HepG2 (cell line): Measurements from ENCODE around the gene INAFM1. TPM values are rescaled to one million over a fixed set of nuclear protein-coding genes. Genes with fewer than 3 reads are reported as not detected.

Experiments
- CBX1 ChIP-seq: IDR thresholded peaks from one replicate; pipeline ENCODE4 v1.6.1; 2016; ENCODE audit warnings: antibody characterized with exemption, low read depth
- CREM ChIP-seq, 2 experiments: sonication (generic) in 1 of 2; formaldehyde crosslinking in 1 of 2; IDR thresholded peaks; 2 replicates each; pipeline versions ENCODE4 v1.4.0 to v1.6.1; 2016 to 2020; ENCODE audit warnings: antibody characterized with exemption in 1 of 2, mild to moderate bottlenecking in 1 of 2, missing genetic modification reagents in 1 of 2
- FOXA1 ChIP-seq, 2 experiments: fragments of 450-650 bp in 1 of 2; sonication (generic) in 1 of 2; formaldehyde crosslinking in 1 of 2; IDR thresholded peaks; 2 replicates each; pipeline versions ENCODE4 v1.4.0 to v1.6.1; 2016 to 2020; ENCODE audit warnings: missing genetic modification reagents in 1 of 2
- HCFC1 ChIP-seq: fragments of 150-350 bp; IDR thresholded peaks from 2 replicates; pipeline ENCODE4 v1.6.1; 2014; ENCODE audit warnings: low read depth, low read length
- HNRNPLL ChIP-seq: fragments of 200-400 bp; formaldehyde crosslinking; IDR thresholded peaks from 2 replicates; pipeline ENCODE4 v1.6.1; 2017; ENCODE audit warnings: mild to moderate bottlenecking, low read depth, low read length; ENCODE audit not compliant: poor library complexity, severe bottlenecking
- JUND ChIP-seq: sonication (generic); formaldehyde crosslinking; IDR thresholded peaks from 2 replicates; pipeline ENCODE4 v1.8.0; 2022; ENCODE audit warnings: mild to moderate bottlenecking, missing genetic modification reagents
- MED1 ChIP-seq: sonication (generic); formaldehyde crosslinking; IDR thresholded peaks from 2 replicates; pipeline ENCODE4 v1.4.0; 2020; ENCODE audit warnings: missing genetic modification reagents
- MTA1 ChIP-seq: sonication (generic); formaldehyde crosslinking; IDR thresholded peaks from 2 replicates; pipeline ENCODE4 v1.4.0; 2020; ENCODE audit warnings: missing genetic modification reagents, mild to moderate bottlenecking, borderline replicate concordance
- MZF1 ChIP-seq: sonication (generic); formaldehyde crosslinking; IDR thresholded peaks from 2 replicates; pipeline ENCODE4 v1.8.1; 2023; ENCODE audit warnings: mild to moderate bottlenecking, missing genetic modification reagents, borderline replicate concordance
- PAWR ChIP-seq: sonication (generic); formaldehyde crosslinking; IDR thresholded peaks from 2 replicates; pipeline ENCODE4 v1.4.0; 2020; ENCODE audit warnings: missing genetic modification reagents, mild to moderate bottlenecking, borderline replicate concordance
- REL ChIP-seq: sonication (generic); formaldehyde crosslinking; conservative IDR thresholded peaks from 2 replicates; pipeline ENCODE4 v1.8.0; 2022; ENCODE audit warnings: mild to moderate bottlenecking, missing genetic modification reagents, moderate library complexity
- SMAD3 ChIP-seq: sonication (generic); formaldehyde crosslinking; IDR thresholded peaks from 2 replicates; pipeline ENCODE4 v1.4.0; 2020; ENCODE audit warnings: missing genetic modification reagents
- TCF12 ChIP-seq, 2 experiments: fragments of 450-650 bp in 1 of 2; sonication (generic) in 1 of 2; formaldehyde crosslinking in 1 of 2; IDR thresholded peaks; 2 replicates each; pipeline versions ENCODE4 v1.6.1 to v1.8.0; 2017 to 2022; ENCODE audit warnings: antibody characterized with exemption in 1 of 2, mild to moderate bottlenecking in 1 of 2, missing genetic modification reagents in 1 of 2, moderate library complexity in 1 of 2
- ZBTB21 ChIP-seq: sonication (generic); formaldehyde crosslinking; IDR thresholded peaks from 2 replicates; pipeline ENCODE4 v1.4.0; 2020; ENCODE audit warnings: missing genetic modification reagents
- ZKSCAN1 ChIP-seq: fragments of 150-350 bp; IDR thresholded peaks from 2 replicates; pipeline ENCODE4 v1.6.1; 2014; ENCODE audit warnings: low read length
- ZNF546 ChIP-seq: sonication (generic); formaldehyde crosslinking; conservative IDR thresholded peaks from 2 replicates; pipeline ENCODE4 v1.8.1; 2023; ENCODE audit warnings: mild to moderate bottlenecking, missing genetic modification reagents
- ZNF577 ChIP-seq: sonication (generic); formaldehyde crosslinking; IDR thresholded peaks from 2 replicates; pipeline ENCODE4 v1.4.0; 2020; ENCODE audit warnings: mild to moderate bottlenecking, low read depth, missing genetic modification reagents, borderline replicate concordance
- ZNF747 ChIP-seq: sonication (generic); formaldehyde crosslinking; IDR thresholded peaks from 2 replicates; pipeline ENCODE4 v1.8.1; 2023; ENCODE audit warnings: missing genetic modification reagents, mild to moderate bottlenecking, borderline replicate concordance
- ZNF777 ChIP-seq: sonication (generic); formaldehyde crosslinking; IDR thresholded peaks from 2 replicates; pipeline ENCODE4 v1.4.0; 2020; ENCODE audit warnings: missing genetic modification reagents
- ZNF839 ChIP-seq: sonication (generic); formaldehyde crosslinking; IDR thresholded peaks from 2 replicates; pipeline ENCODE4 v1.4.0; 2020; ENCODE audit warnings: missing genetic modification reagents, mild to moderate bottlenecking, borderline replicate concordance
- polyA plus RNA-seq, 8 experiments: library from polyadenylated mRNA; depleted of rRNA in 3 of 8; stranded (reverse) in 7 of 8; unstranded in 1 of 8; fragments of >200 nt; fragmentation: Illumina TruSeq in 4 of 8; extraction: Trizol in 4 of 8; gene quantifications; 2 replicates each; pipeline versions ENCODE4 v1.2.1 to v1.2.3, GENCODE V29; 2011 to 2016; ENCODE audit warnings: low read depth in 4 of 8, missing spikeins in 1 of 8, mixed read lengths in 1 of 8; ENCODE audit not compliant: insufficient read depth in 1 of 8
- total RNA-seq, 5 experiments: library from RNA; depleted of rRNA; stranded (reverse); fragments of >200 nt; fragmentation: Illumina TruSeq; extraction: Trizol; gene quantifications; 2 replicates each; pipeline ENCODE4 v1.2.3, GENCODE V29; 2016; ENCODE audit warnings: low read depth in 1 of 5
- TF ChIP-seq, protein P1 (sequence below): IDR thresholded peaks from 2 replicates; pipeline ENCODE4 v1.4.0; 2020; ENCODE audit warnings: mild to moderate bottlenecking, missing genetic modification reagents
- TF ChIP-seq, protein P2 (sequence below): sonication (generic); IDR thresholded peaks from 2 replicates; pipeline ENCODE4 v1.6.1; 2016; ENCODE audit warnings: low read depth, borderline replicate concordance
- TF ChIP-seq, protein P3 (sequence below): sonication (generic); formaldehyde crosslinking; conservative IDR thresholded peaks from 2 replicates; pipeline ENCODE4 v1.8.0; 2022; ENCODE audit warnings: mild to moderate bottlenecking, moderate library complexity, missing genetic modification reagents

Gene INAFM1
- total and polyA plus RNA-seq, 2 of the 13 experiments (the other 11 are each of a cell fraction or from before 2014, with no cell fraction given) = 0.88 to 1.9 TPM

DNA sequence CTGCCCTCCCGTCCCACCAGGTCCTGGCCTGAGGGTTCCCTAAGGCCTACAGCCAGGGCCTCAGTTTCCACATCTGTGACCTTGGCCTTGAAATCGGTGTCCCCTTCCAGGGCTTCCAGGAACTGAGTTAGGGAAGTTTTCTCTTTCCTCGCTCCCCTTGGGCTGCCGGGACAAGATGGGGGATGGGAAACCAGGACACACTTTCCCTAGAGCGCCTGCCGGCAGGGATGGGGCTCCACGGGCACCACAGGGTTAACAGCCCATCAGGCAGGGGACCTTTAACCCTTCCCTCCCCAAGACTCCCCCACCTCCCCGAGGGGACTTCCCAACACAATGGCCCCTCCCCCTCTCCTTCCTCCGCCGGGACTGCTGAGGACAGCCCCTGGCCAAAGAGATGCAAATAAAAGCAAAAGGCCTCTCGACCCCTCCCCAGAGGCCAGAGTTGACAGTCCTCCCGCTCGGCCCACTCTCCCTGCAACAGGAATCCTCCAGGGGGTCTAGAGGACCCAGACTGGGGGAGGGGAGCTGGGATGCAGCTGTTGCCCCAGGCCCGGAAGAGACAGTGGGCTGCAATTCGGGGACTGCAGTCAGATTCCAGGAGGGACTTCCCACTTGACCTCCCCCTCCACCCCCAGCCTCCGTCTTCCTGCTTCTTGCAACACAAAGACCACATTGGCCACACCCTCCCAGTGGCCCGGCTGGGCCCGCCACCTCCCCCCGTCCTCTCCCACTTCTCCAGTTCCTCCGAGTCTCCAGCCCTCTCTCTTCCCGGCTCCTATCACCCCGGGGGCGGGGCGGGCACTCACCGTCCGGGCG, 47.1 kb upstream of the INAFM1 start (continued):
- TF ChIP-seq, protein P1, sequence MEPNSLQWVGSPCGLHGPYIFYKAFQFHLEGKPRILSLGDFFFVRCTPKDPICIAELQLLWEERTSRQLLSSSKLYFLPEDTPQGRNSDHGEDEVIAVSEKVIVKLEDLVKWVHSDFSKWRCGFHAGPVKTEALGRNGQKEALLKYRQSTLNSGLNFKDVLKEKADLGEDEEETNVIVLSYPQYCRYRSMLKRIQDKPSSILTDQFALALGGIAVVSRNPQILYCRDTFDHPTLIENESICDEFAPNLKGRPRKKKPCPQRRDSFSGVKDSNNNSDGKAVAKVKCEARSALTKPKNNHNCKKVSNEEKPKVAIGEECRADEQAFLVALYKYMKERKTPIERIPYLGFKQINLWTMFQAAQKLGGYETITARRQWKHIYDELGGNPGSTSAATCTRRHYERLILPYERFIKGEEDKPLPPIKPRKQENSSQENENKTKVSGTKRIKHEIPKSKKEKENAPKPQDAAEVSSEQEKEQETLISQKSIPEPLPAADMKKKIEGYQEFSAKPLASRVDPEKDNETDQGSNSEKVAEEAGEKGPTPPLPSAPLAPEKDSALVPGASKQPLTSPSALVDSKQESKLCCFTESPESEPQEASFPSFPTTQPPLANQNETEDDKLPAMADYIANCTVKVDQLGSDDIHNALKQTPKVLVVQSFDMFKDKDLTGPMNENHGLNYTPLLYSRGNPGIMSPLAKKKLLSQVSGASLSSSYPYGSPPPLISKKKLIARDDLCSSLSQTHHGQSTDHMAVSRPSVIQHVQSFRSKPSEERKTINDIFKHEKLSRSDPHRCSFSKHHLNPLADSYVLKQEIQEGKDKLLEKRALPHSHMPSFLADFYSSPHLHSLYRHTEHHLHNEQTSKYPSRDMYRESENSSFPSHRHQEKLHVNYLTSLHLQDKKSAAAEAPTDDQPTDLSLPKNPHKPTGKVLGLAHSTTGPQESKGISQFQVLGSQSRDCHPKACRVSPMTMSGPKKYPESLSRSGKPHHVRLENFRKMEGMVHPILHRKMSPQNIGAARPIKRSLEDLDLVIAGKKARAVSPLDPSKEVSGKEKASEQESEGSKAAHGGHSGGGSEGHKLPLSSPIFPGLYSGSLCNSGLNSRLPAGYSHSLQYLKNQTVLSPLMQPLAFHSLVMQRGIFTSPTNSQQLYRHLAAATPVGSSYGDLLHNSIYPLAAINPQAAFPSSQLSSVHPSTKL (CRISPR knock-in tag) = peak; percentile 54; the same call in 1 of the 2 replicates
- no peak for TF ChIP-seq CREM (IDR thresholded peaks at IDR 0.05)
- no peak for TF ChIP-seq CREM (CRISPR knock-in tag; IDR thresholded peaks at IDR 0.05)
- no peak for TF ChIP-seq ZNF747 (CRISPR knock-in tag)
- TF ChIP-seq, protein P2, sequence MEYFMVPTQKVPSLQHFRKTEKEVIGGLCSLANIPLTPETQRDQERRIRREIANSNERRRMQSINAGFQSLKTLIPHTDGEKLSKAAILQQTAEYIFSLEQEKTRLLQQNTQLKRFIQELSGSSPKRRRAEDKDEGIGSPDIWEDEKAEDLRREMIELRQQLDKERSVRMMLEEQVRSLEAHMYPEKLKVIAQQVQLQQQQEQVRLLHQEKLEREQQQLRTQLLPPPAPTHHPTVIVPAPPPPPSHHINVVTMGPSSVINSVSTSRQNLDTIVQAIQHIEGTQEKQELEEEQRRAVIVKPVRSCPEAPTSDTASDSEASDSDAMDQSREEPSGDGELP = peak; percentile 54; the same call in 1 of the 2 replicates
- no peak for TF ChIP-seq HNRNPLL
- TF ChIP-seq, protein P3, sequence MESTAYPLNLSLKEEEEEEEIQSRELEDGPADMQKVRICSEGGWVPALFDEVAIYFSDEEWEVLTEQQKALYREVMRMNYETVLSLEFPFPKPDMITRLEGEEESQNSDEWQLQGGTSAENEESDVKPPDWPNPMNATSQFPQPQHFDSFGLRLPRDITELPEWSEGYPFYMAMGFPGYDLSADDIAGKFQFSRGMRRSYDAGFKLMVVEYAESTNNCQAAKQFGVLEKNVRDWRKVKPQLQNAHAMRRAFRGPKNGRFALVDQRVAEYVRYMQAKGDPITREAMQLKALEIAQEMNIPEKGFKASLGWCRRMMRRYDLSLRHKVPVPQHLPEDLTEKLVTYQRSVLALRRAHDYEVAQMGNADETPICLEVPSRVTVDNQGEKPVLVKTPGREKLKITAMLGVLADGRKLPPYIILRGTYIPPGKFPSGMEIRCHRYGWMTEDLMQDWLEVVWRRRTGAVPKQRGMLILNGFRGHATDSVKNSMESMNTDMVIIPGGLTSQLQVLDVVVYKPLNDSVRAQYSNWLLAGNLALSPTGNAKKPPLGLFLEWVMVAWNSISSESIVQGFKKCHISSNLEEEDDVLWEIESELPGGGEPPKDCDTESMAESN (CRISPR knock-in tag) = no peak
- peak; percentile 52; the same call in 1 of the 2 replicates for TF ChIP-seq MED1 (CRISPR knock-in tag)
- TF ChIP-seq JUND (CRISPR knock-in tag) = no peak
- TF ChIP-seq SMAD3 (CRISPR knock-in tag) = peak; percentile 11; the same call in 1 of the 2 replicates
- TF ChIP-seq TCF12 (IDR thresholded peaks at IDR 0.05) = no peak
- no peak for TF ChIP-seq TCF12 (CRISPR knock-in tag; IDR thresholded peaks at IDR 0.05)
- TF ChIP-seq PAWR (CRISPR knock-in tag) = 0 out of 2 replicates have a peak, but pooled peaks have one; percentile 13
- peak; percentile 69; the same call in 1 of the 2 replicates for TF ChIP-seq REL (CRISPR knock-in tag)
- TF ChIP-seq MTA1 = peak; percentile 12; the same call in 1 of the 2 replicates
- TF ChIP-seq ZNF546 (CRISPR knock-in tag) = 0 out of 2 replicates have a peak, but pooled peaks have one; percentile 29
- no peak for TF ChIP-seq ZNF839
- no peak for TF ChIP-seq HCFC1
- no peak for TF ChIP-seq FOXA1 (IDR thresholded peaks at IDR 0.05)
- TF ChIP-seq FOXA1 (CRISPR knock-in tag; IDR thresholded peaks at IDR 0.05) = no peak
- no peak for TF ChIP-seq MZF1 (CRISPR knock-in tag)
- no peak for TF ChIP-seq ZBTB21 (CRISPR knock-in tag)
- TF ChIP-seq ZNF577 = no peak
- TF ChIP-seq ZNF777 (CRISPR knock-in tag) = no peak; the same call in 1 of the 2 replicates
- no peak for TF ChIP-seq ZKSCAN1
- TF ChIP-seq CBX1 = no peak
